GM12878 (cell line): Measurements from ENCODE around the gene PLBD1. TPM values are rescaled to one million over a fixed set of nuclear protein-coding genes. Genes with fewer than 3 reads are reported as not detected.
A peak's percentile ranks its signal among the peaks of the same experiment; 100 is the strongest.

Experiments used
- ATAC-seq: fragments of 200-7000 bp; cut with Tn5 transposase; 3 replicates; pipeline ENCODE4 v1.9.1; 2020; ENCODE audit warnings: mild to moderate bottlenecking, moderate library complexity
- BruUV-seq: library from RNA; stranded (reverse); fragments of 400-500 nt; replicated peaks from 2 replicates; lab custom pipeline; 2021; lab: Mats Ljungman, UMichigan
- CTCF ChIA-PET: fragments of 300-600 bp; sonication (Branson Sonifier 250); formaldehyde crosslinking; extraction: SDS; loops from one replicate; lab custom pipeline; 2021; ENCODE audit warnings: inconsistent platforms; lab: Yijun Ruan, JAX
- POLR2A ChIA-PET: fragments of 350-600 bp; formaldehyde crosslinking; extraction: SDS; loops from one replicate; lab custom pipeline; 2021; ENCODE audit warnings: inconsistent platforms; lab: Charles Lee
- RAD21 ChIA-PET: fragments of 300-600 bp; sonication (Branson Sonifier 250); formaldehyde crosslinking; loops from one replicate; lab custom pipeline; 2023; ENCODE audit warnings: antibody characterized with exemption; ENCODE audit not compliant: unreplicated experiment; lab: Charles Lee
- SMC1A ChIA-PET: fragments of 300-600 bp; sonication (Branson Sonifier 250); formaldehyde crosslinking; loops from one replicate; lab custom pipeline; 2023; ENCODE audit not compliant: unreplicated experiment, uncharacterized antibody; lab: Charles Lee
- DNase-seq: peaks from one replicate; pipeline ENCODE4 v3.0.0-alpha.2; 2011; ENCODE audit warnings: low read depth, low spot score
- FAIRE-seq: peaks from 3 replicates; lab custom pipeline; 2011; peaks lifted over from hg19 to GRCh38; lab: Jason Lieb, UNC
- H2AFZ ChIP-seq: 2 replicates; pipeline ENCODE4 v1.6.0; 2011; ENCODE audit warnings: low read depth, low read length, control low read depth; ENCODE audit not compliant: control insufficient read depth
- H3K27ac ChIP-seq: 2 replicates; pipeline ENCODE4 v1.5.1; 2011; ENCODE audit warnings: control low read depth; ENCODE audit not compliant: control insufficient read depth, insufficient read depth
- H3K27me3 ChIP-seq, 2 experiments: replicated peaks in 1 of 2; 2 replicates each; pipeline versions ENCODE4 v1.6.0 to v1.6.1; 2011; ENCODE audit warnings: low read length in 1 of 2; ENCODE audit not compliant: control insufficient read depth in 2 of 2, insufficient read depth in 2 of 2
- H3K36me3 ChIP-seq, 2 experiments: 2 replicates each; pipeline ENCODE4 v1.5.1; 2011; ENCODE audit warnings: low read length in 1 of 2; ENCODE audit not compliant: control insufficient read depth in 2 of 2, insufficient read depth in 2 of 2
- H3K4me1 ChIP-seq: 2 replicates; pipeline ENCODE4 v1.6.1; 2011; ENCODE audit warnings: mild to moderate bottlenecking, low read length, moderate library complexity, mixed read lengths; ENCODE audit not compliant: control insufficient read depth, insufficient read depth
- H3K4me2 ChIP-seq: 2 replicates; pipeline ENCODE4 v1.6.0; 2011; ENCODE audit warnings: control low read depth; ENCODE audit not compliant: control insufficient read depth, insufficient read depth
- H3K4me3 ChIP-seq: fragments of 200-600 bp; sonication (generic); 2 replicates; pipeline ENCODE4 v1.5.1; 2016
- H3K79me2 ChIP-seq: 2 replicates; pipeline ENCODE4 v1.6.0; 2011; ENCODE audit warnings: low read length; ENCODE audit not compliant: control insufficient read depth, insufficient read depth
- H3K9ac ChIP-seq: 2 replicates; pipeline ENCODE4 v1.8.0; 2011; ENCODE audit warnings: low read length, control low read depth, mixed read lengths; ENCODE audit not compliant: control insufficient read depth, insufficient read depth
- H3K9me3 ChIP-seq: replicated peaks from 3 replicates; pipeline ENCODE4 v1.5.1; 2011; ENCODE audit warnings: mild to moderate bottlenecking, low read length; ENCODE audit not compliant: control insufficient read depth, insufficient read depth
- H4K20me1 ChIP-seq: 2 replicates; pipeline ENCODE4 v1.6.0; 2011; ENCODE audit not compliant: control insufficient read depth, insufficient read depth
- EED ChIP-seq: sonication (generic); IDR thresholded peaks from 2 replicates; pipeline ENCODE4 v1.6.1; 2016; ENCODE audit warnings: antibody characterized with exemption, low read depth
- ESRRA ChIP-seq: IDR thresholded peaks from 2 replicates; pipeline ENCODE4 v1.6.1; 2012; ENCODE audit warnings: mild to moderate bottlenecking, low read length, improper control_type of control experiment
- JUNB ChIP-seq: IDR thresholded peaks from 2 replicates; pipeline ENCODE4 v1.6.1; 2016; ENCODE audit warnings: antibody characterized with exemption, mild to moderate bottlenecking
- NBN ChIP-seq: fragments of 450-650 bp; IDR thresholded peaks from 2 replicates; pipeline ENCODE4 v1.6.1; 2016
- NR2F1 ChIP-seq: fragments of 450-650 bp; conservative IDR thresholded peaks from 2 replicates; pipeline ENCODE4 v1.6.1; 2017; ENCODE audit warnings: mild to moderate bottlenecking
- RCOR1 ChIP-seq: conservative IDR thresholded peaks from 2 replicates; pipeline ENCODE4 v1.6.1; 2012; ENCODE audit warnings: low read depth, low read length, improper control_type of control experiment
- SMC3 ChIP-seq: IDR thresholded peaks from 2 replicates; pipeline ENCODE4 v1.6.1; 2011; ENCODE audit warnings: low read length, improper control_type of control experiment, borderline replicate concordance
- SPI1 ChIP-seq: IDR thresholded peaks from 2 replicates; pipeline ENCODE4 v1.6.1; 2011; ENCODE audit warnings: low read depth, mild to moderate bottlenecking, low read length, moderate library complexity, borderline replicate concordance; ENCODE audit not compliant: insufficient read depth
- TCF12 ChIP-seq: IDR thresholded peaks from 2 replicates; pipeline ENCODE4 v1.6.1; 2011; ENCODE audit warnings: low read depth, mild to moderate bottlenecking, low read length
- WGBS: methylation state at CpG from one replicate; pipeline ENCODE4 v1.1.6; 2016; ENCODE audit warnings: low lambda C conversion rate; ENCODE audit not compliant: insufficient replicate concordance, insufficient coverage; ENCODE audit errors: missing lambda C conversion rate; 5-methylcytosine and 5-hydroxymethylcytosine counted together
- in situ Hi-C: fragments of 300-500 bp; cut with MboI; formaldehyde crosslinking; loops from 9 replicates; pipeline ENCODE4 v1.14.3; 2018; ENCODE audit warnings: mixed read lengths
- intact Hi-C: fragments of 100-400 bp; cut with micrococcal nuclease; formaldehyde crosslinking; loops from one replicate; pipeline ENCODE4 v1.14.2; 2022; ENCODE audit not compliant: unreplicated experiment
- polyA plus RNA-seq, 11 experiments: library from polyadenylated mRNA; depleted of rRNA in 4 of 11; unstranded in 6 of 11; stranded (reverse) in 5 of 11; fragments of >200 nt; fragmentation: Nextera tagmentation in 4 of 11; fragmentation: Illumina TruSeq in 1 of 11; extraction: Ambion mirVana in 4 of 11; extraction: Trizol in 1 of 11; gene quantifications; 1 replicate in 1 of 11; 2 replicates in 10 of 11; pipeline versions ENCODE4 v1.2.1 to v1.2.3, GENCODE V29; 2011 to 2016; ENCODE audit warnings: inconsistent platforms in 2 of 11, missing spikeins in 2 of 11, low read depth in 1 of 11
- total RNA-seq, 4 experiments: library from RNA; depleted of rRNA in 3 of 4; stranded (reverse); fragments of >200 nt in 3 of 4; fragmentation: Illumina TruSeq in 1 of 4; extraction: Trizol in 1 of 4; gene quantifications; 2 replicates each; pipeline versions ENCODE4 v1.2.1 to v1.2.3, GENCODE V29; 2013 to 2021
- TF ChIP-seq, protein P1 (sequence below): fragments of 450-650 bp; formaldehyde crosslinking; IDR thresholded peaks from 2 replicates; pipeline ENCODE4 v1.4.0; 2022; ENCODE audit warnings: mild to moderate bottlenecking, moderate library complexity

PLBD1 gene
- total and polyA plus RNA-seq, 10 of the 15 experiments (the other 5 are each of a cell fraction or from before 2014, with no cell fraction given) = 0.19 to 0.54 (median 0.27) TPM; not detected in 1

DNA sequence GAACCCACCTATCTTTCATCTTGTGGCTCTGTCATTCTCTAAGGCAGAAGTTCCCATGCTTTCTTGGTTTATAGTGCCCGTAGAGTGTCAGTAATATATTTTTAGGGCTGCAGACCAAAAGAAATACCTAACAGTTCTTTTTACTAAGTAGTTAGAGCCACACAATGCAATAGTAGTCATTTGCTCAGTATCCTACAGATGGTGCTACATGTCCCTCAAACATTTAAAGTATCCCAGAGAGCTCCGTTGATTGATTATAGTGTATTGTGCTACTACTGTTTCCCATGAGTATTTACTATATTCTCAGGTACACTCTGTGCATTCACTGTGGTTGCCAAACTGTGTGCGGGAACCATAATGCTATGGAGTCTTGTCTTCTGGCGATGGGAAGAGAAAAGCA, 4.7 kb upstream of the PLBD1 start (continued):
- TF ChIP-seq ESRRA (no peak), SPI1 (no peak), RCOR1 (no peak), EED (no peak), SMC3 (peak; percentile 26; the same call in 1 of the 2 replicates), NR2F1 (no peak), TCF12 (no peak)
- TF ChIP-seq, protein P1, sequence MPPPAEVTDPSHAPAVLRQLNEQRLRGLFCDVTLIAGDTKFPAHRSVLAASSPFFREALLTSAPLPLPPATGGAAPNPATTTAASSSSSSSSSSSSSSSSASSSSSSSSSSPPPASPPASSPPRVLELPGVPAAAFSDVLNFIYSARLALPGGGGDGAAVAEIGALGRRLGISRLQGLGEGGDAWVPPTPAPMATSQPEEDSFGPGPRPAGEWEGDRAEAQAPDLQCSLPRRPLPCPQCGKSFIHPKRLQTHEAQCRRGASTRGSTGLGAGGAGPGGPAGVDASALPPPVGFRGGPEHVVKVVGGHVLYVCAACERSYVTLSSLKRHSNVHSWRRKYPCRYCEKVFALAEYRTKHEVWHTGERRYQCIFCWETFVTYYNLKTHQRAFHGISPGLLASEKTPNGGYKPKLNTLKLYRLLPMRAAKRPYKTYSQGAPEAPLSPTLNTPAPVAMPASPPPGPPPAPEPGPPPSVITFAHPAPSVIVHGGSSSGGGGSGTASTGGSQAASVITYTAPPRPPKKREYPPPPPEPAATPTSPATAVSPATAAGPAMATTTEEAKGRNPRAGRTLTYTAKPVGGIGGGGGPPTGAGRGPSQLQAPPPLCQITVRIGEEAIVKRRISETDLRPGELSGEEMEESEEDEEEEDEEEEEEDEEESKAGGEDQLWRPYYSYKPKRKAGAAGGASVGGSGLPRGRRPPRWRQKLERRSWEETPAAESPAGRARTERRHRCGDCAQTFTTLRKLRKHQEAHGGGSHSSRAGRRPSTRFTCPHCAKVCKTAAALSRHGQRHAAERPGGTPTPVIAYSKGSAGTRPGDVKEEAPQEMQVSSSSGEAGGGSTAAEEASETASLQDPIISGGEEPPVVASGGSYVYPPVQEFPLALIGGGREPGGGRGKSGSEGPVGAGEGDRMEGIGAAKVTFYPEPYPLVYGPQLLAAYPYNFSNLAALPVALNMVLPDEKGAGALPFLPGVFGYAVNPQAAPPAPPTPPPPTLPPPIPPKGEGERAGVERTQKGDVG (CRISPR knock-in tag) = no peak

DNA sequence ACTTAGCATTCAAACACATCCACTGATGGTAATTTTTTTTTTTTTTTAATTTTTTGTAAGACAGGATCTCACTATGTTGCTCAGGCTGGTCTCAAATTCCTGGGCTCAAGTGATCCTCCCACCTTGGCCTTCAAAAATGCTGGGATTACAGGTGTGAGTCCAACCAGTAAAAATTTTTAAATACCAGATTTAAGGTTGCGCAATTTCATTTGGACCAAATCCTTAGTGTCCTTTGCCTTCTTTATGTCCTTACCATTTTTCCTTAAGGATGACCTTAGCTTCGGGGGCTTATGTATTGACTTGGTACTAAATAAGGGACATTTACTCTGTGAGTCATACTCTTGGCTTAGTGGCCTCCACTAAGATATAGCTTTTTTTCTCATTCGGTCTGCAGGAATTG, 4.1 kb upstream of the PLBD1 start:
- RAD21 ChIA-PET = interaction anchor here (0.9 to 2.0 kb wide), 5 partner anchors 47 to 334 kb away, joined by 3 to 9 read pairs (median 4); no protein-coding TSS in a partner anchor
- WGBS = 63% methylated on average over 3 of the region's 3 CpGs
- H3K4me2 ChIP-seq = no peak overlapping the region
- no peaks in the 10 kb centered on the region for H3K27me3 ChIP-seq
- CTCF ChIA-PET = interaction anchor here (0.8 to 4.9 kb wide), 10 partner anchors 13 to 334 kb away, joined by 3 to 28 read pairs (median 5); no protein-coding TSS in a partner anchor
- no peak overlapping the region for H2AFZ ChIP-seq
- no peaks in the 10 kb centered on the region for H4K20me1 ChIP-seq
- ATAC-seq = no peak
- POLR2A ChIA-PET = no interaction called here
- no peak overlapping the region for H3K9ac ChIP-seq
- no TSS peak for BruUV-seq
- H3K9me3 ChIP-seq = no peaks in the 10 kb centered on the region; the same call in 2 of the 3 replicates
- no peaks in the 10 kb centered on the region for H3K79me2 ChIP-seq
- in situ Hi-C loops (no loop called here), intact Hi-C loops (loop anchor here (5.0 kb wide), 2 partner anchors 91 to 146 kb away; no protein-coding TSS in a partner anchor)
- FAIRE-seq = no peak
- DNase-seq = no peak
- no peaks in the 10 kb centered on the region for H3K4me1 ChIP-seq
- H3K4me3 ChIP-seq = no peak overlapping the region
- SMC1A ChIA-PET = interaction anchor here (0.9 to 2.2 kb wide), 9 partner anchors 11 to 334 kb away, joined by 3 to 12 read pairs (median 5); no protein-coding TSS in a partner anchor
- no peak for TF ChIP-seq NBN
- TF ChIP-seq JUNB = no peak
- no peaks in the 10 kb centered on the region for H3K36me3 ChIP-seq
- H3K27ac ChIP-seq = no peak overlapping the region
